Stimulated activated naive CD8-positive, alpha-beta T cell treated with anti-CD3 and anti-CD28 coated beads, Interleukin-15, Interleukin-2, amounts not matched to agents 100 ng/mL and 50 ng/mL, for 24 hours (primary cell): Measurements from ENCODE around the gene FMO5.
"Not testable (repeated sequence)": the region's sequence is repeated elsewhere in the genome, so short reads cannot be mapped to it uniquely, and the experiment has no call there.

Source experiments
- H3K27ac Mint-ChIP-seq: one replicate; pipeline ENCODE4 v1.8.0; 2021; ENCODE audit warnings: mild to moderate bottlenecking, mixed read lengths
- H3K27me3 Mint-ChIP-seq: one replicate; pipeline ENCODE4 v1.8.0; 2021; ENCODE audit warnings: mixed read lengths
- H3K36me3 Mint-ChIP-seq: one replicate; pipeline ENCODE4 v1.8.0; 2021; ENCODE audit warnings: low read depth, mixed read lengths
- H3K4me1 Mint-ChIP-seq: one replicate; pipeline ENCODE4 v1.8.0; 2021; ENCODE audit warnings: low read depth, mixed read lengths
- H3K4me3 Mint-ChIP-seq: one replicate; pipeline ENCODE4 v1.8.0; 2021; ENCODE audit warnings: mild to moderate bottlenecking, mixed read lengths
- H3K9me3 Mint-ChIP-seq: one replicate; pipeline ENCODE4 v1.8.0; 2021; ENCODE audit warnings: mixed read lengths

Gene FMO5

DNA sequence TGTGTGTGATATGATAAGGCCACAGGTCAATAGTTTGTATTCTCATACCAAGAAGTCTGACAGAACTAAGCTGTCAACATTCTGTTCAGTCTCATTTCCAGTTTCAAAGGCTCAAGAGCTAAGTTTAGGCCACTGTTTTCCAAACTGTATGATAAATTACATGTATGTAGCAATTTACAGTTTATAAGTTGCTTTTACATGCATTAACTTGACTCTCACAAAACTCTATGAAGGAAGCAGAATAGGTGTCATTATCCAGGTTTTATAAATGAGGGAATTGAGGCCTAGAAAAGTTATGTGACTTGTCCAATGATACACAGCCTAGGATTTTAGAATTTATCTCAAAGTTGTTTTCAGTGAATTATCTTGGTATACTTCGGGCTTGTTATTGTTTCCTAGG is 23.4 kb downstream of the FMO5 start:
- H3K27me3 Mint-ChIP-seq, result no peaks in the 10 kb centered on the region
- peaks cover 9% of the 10 kb centered on the region for H3K36me3 Mint-ChIP-seq

DNA sequence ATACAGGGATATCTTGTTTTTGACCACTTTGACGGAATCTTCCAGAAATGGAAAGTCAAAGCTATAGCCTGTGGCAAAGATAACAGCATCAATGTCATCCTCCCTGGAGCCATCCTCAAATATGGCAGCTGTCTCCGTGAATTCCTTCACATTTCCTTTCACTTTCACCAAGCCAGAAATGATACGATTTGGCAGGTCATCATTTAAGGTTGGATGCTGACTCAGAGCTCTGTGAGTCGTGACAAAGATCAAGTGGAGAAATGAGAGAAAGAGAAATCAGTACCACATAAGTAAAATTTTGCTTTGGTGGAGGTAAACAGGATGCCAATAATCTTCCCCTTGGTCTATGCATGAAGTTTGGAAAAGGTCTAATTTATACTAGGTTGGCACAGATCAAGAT is 23.9 kb downstream of the FMO5 start:
- no peak overlapping the region for H3K4me3 Mint-ChIP-seq
- H3K27ac Mint-ChIP-seq, result no peak overlapping the region
- peaks cover 15% of the 10 kb centered on the region for H3K4me1 Mint-ChIP-seq
- H3K36me3 Mint-ChIP-seq, result peaks cover 9% of the 10 kb centered on the region
- H3K9me3 Mint-ChIP-seq, result no peaks in the 10 kb centered on the region
- no peaks in the 10 kb centered on the region for H3K27me3 Mint-ChIP-seq

More for the DNA sequence above, 23.4 kb downstream of the FMO5 start:
- Mint-ChIP-seq H3K27ac (no peak overlapping the region), H3K4me1 (peaks cover 15% of the 10 kb centered on the region), H3K9me3 (no peaks in the 10 kb centered on the region), H3K4me3 (no peak overlapping the region)

DNA sequence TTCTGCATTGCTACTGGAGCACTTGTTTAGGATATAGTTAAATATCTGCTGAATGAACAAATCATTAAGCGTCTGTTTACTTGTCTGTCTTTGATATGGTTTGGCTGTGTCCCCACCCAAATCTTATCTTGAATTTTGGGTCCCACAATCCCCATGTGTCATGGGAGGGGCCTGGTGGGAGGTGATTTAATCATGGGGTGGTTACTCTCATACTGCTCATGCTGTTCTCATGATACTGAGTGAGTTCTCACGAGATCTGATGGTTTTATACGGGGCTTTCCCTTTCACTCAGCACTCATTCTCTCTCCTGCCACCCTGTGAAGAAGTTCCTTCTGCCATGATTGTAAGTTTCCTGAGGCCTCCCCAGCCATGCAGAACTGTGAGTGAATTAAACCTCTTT is 27.8 kb downstream of the FMO5 start:
- not testable (repeated sequence) for H3K4me3 Mint-ChIP-seq, H3K9me3 Mint-ChIP-seq, H3K27me3 Mint-ChIP-seq, H3K4me1 Mint-ChIP-seq, H3K36me3 Mint-ChIP-seq, H3K27ac Mint-ChIP-seq

DNA sequence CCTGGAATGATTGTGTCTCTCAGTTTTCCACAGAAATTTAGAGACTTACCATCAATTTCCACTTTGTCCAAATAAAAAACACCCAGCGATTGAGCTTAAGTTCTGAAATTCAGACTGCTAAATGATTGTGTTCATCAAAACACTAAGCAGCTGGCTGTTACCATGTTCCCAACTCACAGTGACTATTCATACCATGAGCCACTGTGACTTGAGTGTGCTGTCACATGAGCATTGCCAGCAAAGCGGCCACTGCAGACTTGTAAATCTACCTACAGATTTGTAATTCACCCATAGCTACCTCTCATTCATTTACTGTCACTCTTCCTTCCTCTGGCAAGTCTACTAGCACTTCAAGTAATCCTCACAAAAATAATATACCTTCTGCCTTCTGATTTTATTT is 35.6 kb downstream of the FMO5 start:
- Mint-ChIP-seq H3K27ac (no peak overlapping the region), H3K36me3 (no peaks in the 10 kb centered on the region), H3K4me3 (no peak overlapping the region), H3K4me1 (no peaks in the 10 kb centered on the region), H3K27me3 (no peaks in the 10 kb centered on the region), H3K9me3 (no peaks in the 10 kb centered on the region)

DNA sequence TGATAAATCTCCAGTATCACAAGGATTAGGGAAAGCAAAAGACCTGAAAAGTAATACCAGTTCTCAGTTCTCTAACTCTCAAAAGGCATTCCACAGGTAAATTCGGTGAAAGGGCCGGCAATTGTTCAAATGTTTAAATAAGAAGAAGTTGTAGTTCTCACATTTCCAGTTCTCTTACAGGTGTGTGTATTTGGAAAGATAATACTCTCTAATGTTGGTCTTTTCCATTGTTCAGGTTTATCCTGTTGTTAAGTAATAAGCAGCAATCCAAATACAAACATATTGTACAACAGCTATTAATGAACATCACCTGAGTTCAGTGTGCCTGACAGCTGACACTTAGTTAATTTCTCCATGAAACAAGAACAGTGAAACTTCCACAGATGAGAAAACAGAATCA is 39.7 kb downstream of the FMO5 start:
- no peaks in the 10 kb centered on the region for H3K27me3 Mint-ChIP-seq
- no peak overlapping the region for H3K27ac Mint-ChIP-seq
- no peak overlapping the region for H3K4me3 Mint-ChIP-seq
- no peaks in the 10 kb centered on the region for H3K36me3 Mint-ChIP-seq
- H3K4me1 Mint-ChIP-seq, result no peaks in the 10 kb centered on the region
- no peaks in the 10 kb centered on the region for H3K9me3 Mint-ChIP-seq

GRCh38 chr1:147177611-147178380 is 47.3 kb downstream of the FMO5 start:
- H3K9me3 Mint-ChIP-seq, result peaks cover 13% of the 10 kb centered on the region
- peaks cover 17% of the 10 kb centered on the region for H3K4me1 Mint-ChIP-seq
- H3K27me3 Mint-ChIP-seq, result peaks cover 12% of the 10 kb centered on the region
- no peak overlapping the region for H3K27ac Mint-ChIP-seq
- no peak overlapping the region for H3K4me3 Mint-ChIP-seq
- peaks cover 24% of the 10 kb centered on the region for H3K36me3 Mint-ChIP-seq

DNA sequence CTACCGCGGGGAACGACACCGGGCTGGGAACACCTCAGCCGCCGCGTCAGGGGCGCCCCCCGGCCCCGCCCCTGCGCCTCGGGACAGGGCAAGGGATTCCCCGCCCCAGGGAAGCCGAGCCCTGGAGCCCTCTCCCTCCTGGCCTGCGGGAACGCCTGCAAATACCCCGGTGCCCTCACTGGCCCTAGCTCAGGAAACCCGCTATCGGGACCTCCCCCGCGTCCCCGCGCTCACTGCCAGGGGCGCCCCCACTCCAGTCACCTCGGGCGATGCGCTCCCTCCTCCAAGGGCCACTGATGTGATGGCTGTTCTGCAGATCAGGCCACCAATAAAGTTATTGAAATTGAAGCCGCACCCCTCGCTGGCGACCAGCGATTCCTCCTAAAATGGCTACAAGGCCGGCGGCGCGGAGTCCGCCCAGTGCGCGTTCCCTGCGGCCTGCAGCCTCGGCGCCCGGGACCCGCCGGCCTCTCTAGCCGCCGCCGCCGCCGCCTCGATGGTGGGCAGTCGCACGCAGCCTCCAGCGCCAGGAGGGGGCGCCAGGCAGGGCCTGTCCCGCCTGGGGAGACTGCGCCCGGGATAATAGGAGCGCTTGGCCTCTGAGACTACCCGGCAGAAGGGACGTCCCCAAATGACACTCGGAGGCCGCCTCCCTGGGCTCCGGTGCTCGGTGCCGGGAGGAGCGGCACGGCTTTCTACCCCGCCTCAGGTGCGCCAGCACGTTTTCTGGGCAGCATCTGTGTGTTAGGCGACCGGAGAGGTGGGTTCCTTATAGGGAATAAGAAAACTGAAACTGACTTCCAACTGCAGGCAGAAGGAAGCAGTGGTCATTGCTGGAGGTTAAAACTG is 52.7 kb downstream of the FMO5 start, which contains the start of gene PRKAB2:
PRKAB2 (minus strand) TSS at position 303 of the 849 bp plus-strand sequence. CDS start 326 bp downstream, outside the sequence.
- peaks cover 39% of the 10 kb centered on the region for H3K4me1 Mint-ChIP-seq
- peaks cover 15% of the 10 kb centered on the region for H3K36me3 Mint-ChIP-seq
- H3K27ac Mint-ChIP-seq, result peak within 1 kb of the TSS; percentile 100
- H3K27me3 Mint-ChIP-seq, result peaks cover 2% of the 10 kb centered on the region
- H3K4me3 Mint-ChIP-seq, result peak within 1 kb of the TSS; percentile 99
- peaks cover 4% of the 10 kb centered on the region for H3K9me3 Mint-ChIP-seq

DNA sequence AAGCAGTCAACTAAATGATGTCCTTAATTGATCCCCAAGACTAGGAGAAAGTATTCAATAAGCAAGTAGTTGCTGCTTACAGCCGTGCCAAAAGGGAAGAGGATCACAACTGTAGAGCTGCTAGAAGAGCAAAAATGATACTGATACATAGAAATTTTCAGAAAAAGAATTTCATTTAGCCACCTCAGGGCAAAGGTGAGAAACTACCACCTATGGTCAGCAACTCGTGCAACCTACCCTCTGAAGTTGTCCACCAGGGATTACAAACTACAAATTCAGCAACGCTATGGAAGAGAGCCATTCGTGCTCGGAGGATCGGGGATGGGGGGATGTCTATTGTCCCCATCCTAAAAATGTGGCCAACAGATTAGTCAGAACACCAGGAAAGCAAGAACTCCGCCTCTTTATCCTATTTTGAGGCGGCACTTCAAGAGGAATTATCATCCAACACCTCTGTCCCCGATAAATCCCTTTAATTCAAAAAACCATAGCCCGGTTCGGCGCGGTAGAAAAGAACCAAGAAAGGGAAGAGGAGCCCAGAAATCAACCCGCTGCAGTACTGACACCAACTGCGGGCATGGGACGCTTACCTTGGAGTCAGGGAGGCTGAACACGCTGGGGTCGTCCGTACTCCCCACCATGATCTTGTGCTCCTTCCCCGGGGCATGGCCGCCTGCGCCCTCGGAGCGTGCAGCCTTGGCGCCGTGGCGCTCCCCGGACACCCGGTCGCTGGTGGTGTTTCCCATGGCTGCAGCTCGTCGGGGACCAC is 53.6 kb downstream of the FMO5 start:
- no peaks in the 10 kb centered on the region for H3K27me3 Mint-ChIP-seq
- H3K4me3 Mint-ChIP-seq, result peak overlapping the region; percentile 99
- H3K27ac Mint-ChIP-seq, result peak overlapping the region; percentile 79
- H3K36me3 Mint-ChIP-seq, result peaks cover 17% of the 10 kb centered on the region
- peaks cover 39% of the 10 kb centered on the region for H3K4me1 Mint-ChIP-seq
- peaks cover 4% of the 10 kb centered on the region for H3K9me3 Mint-ChIP-seq

DNA sequence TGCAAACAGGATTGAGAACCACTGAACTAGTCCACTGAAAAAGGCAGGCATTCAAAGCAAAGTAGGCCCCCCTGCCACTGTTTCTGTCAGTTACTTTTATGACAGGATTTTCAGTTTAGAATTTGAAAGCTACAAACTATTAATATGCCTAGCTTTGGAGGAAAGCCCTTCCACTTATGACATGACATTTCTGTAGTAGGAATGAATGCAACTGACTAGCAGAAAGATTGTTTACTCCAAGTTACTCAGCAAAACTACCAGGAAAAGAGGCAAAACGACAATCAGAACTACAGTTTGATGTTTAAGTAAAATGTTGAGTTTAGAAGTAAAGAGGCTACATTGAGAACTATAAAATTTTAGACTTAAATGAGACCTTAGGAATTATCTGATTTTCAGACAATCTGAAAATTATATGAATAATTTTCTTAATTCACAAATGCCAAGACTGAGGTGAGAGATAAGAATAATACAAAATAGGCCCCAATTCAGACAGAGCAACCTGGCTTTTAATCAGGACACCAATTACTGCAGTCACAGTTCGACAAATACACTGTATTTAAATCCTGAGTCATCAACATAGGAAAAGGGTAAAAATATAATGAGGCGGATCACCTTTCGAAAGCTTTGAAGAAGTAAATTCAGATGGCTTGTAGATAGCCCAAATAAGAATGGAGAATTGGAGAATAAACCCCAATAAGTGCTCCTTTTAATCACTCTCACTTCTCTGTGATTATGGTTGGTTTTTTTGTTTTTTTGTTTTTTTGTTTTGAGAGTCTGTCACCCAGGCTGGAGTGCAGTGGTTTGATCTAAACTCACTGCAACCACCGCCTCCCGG is 55.1 kb downstream of the FMO5 start:
- Mint-ChIP-seq H3K27me3 (no peaks in the 10 kb centered on the region), H3K4me3 (peak overlapping the region; percentile 99), H3K27ac (no peak overlapping the region), H3K9me3 (peaks cover 4% of the 10 kb centered on the region), H3K36me3 (peaks cover 21% of the 10 kb centered on the region), H3K4me1 (peaks cover 39% of the 10 kb centered on the region)

GRCh38 chr1:147169171-147169570 is 56.0 kb downstream of the FMO5 start:
- Mint-ChIP-seq H3K27me3 (no peaks in the 10 kb centered on the region), H3K9me3 (peaks cover 1% of the 10 kb centered on the region)

GRCh38 chr1:147168626-147169058 is 56.5 kb downstream of the FMO5 start:
- peaks cover 31% of the 10 kb centered on the region for H3K4me1 Mint-ChIP-seq
- H3K27ac Mint-ChIP-seq, result no peak overlapping the region
- H3K9me3 Mint-ChIP-seq, result no peaks in the 10 kb centered on the region
- H3K36me3 Mint-ChIP-seq, result peaks cover 23% of the 10 kb centered on the region
- no peaks in the 10 kb centered on the region for H3K27me3 Mint-ChIP-seq
- H3K4me3 Mint-ChIP-seq, result no peak overlapping the region

More at GRCh38 chr1:147169171-147169570, 56.0 kb downstream of the FMO5 start:
- Mint-ChIP-seq H3K36me3 (peaks cover 22% of the 10 kb centered on the region), H3K4me1 (peaks cover 36% of the 10 kb centered on the region), H3K27ac (no peak overlapping the region), H3K4me3 (no peak overlapping the region)

- H3K9me3 Mint-ChIP-seq, result no peaks in the 10 kb centered on the region
- peaks cover 27% of the 10 kb centered on the region for H3K36me3 Mint-ChIP-seq
- H3K4me1 Mint-ChIP-seq, result peaks cover 20% of the 10 kb centered on the region
- no peaks in the 10 kb centered on the region for H3K27me3 Mint-ChIP-seq
- H3K4me3 Mint-ChIP-seq, result no peak overlapping the region
- H3K27ac Mint-ChIP-seq, result no peak overlapping the region
Observed at GRCh38 chr1:147167365-147167764, 57.8 kb downstream of the FMO5 start.

- H3K27me3 Mint-ChIP-seq, result no peaks in the 10 kb centered on the region
- no peaks in the 10 kb centered on the region for H3K4me1 Mint-ChIP-seq
- H3K27ac Mint-ChIP-seq, result no peak overlapping the region
- no peaks in the 10 kb centered on the region for H3K9me3 Mint-ChIP-seq
- peaks cover 48% of the 10 kb centered on the region for H3K36me3 Mint-ChIP-seq
- no peak overlapping the region for H3K4me3 Mint-ChIP-seq
Observed at GRCh38 chr1:147163019-147163418, 62.1 kb downstream of the FMO5 start.

DNA sequence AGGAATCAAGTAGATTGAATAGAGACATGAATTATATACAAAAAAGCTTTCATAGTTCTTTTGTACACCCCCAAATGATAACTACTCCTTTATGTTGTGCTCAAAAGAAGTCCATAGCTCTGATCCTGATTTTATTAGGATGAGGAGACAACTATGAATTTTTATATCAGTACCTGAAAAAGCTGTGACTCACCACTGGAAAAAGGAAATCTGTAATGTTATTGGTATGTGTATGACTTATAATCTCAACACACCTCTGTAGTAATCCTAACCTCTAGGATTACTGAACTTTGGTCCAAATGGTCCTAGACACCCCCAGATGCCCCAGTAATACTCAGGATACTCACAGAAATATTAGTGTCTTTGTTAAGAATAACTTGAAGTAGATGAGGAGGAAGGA is 63.0 kb downstream of the FMO5 start:
- Mint-ChIP-seq H3K4me3 (no peak overlapping the region), H3K9me3 (no peaks in the 10 kb centered on the region), H3K4me1 (no peaks in the 10 kb centered on the region), H3K36me3 (peaks cover 56% of the 10 kb centered on the region), H3K27me3 (no peaks in the 10 kb centered on the region), H3K27ac (no peak overlapping the region)
